Right ventricle myocardium superior (tissue), 1 donor: Measurements from ENCODE around the gene C1QTNF1. TPM values are rescaled to one million over a fixed set of nuclear protein-coding genes. Genes with fewer than 3 reads are reported as not detected.
"Not testable (repeated sequence)": the region's sequence is repeated elsewhere in the genome, so short reads cannot be mapped to it uniquely, and the experiment has no call there.

ENCODE experiments used
- ATAC-seq: fragments of 200-7000 bp; cut with Tn5 transposase; one replicate; pipeline ENCODE4 v1.9.1; 2020; ENCODE audit warnings: mild to moderate bottlenecking; ENCODE audit not compliant: poor library complexity
- DNase-seq: peaks from one replicate; pipeline ENCODE4 v3.0.0-alpha.2; 2020
- intact Hi-C: fragments of 100-400 bp; cut with DNase I; formaldehyde crosslinking; loops from one replicate; pipeline ENCODE4 v1.11.2; 2022
- total RNA-seq: library from RNA; stranded (reverse); fragmentation: NEBNext Ultra II Directional; extraction: Animal tissue kit (Norgen Biotek cat#: 25700); gene quantifications from one replicate; pipeline ENCODE4 v1.2.1, GENCODE V29; 2021
- donor health status: DM: no; HTN: yes; CAD: no; lungs with severe emphysema.

C1QTNF1 gene
- total RNA-seq, 1 donor from 2014 or later: 143 TPM

DNA sequence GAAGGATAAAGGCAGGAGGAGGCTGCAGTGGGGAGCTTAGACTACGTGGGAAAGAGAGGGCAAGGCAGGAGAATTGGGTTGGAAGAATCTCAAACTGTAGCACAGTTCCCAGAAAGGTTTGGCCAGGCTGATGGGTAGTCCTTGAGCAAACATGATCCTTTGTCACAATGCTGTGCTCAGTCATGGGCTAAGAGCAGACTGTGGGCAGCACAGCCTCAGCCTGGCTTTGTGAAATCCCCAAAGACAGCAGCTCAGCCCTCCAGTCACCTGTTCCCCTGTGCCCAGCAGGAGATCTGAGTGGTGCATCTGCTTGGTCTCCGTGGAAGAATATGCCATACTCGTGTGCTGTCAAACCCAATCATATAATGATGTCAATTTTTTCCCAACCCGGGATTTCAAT, 40.1 kb downstream of the C1QTNF1 start:
- no peak for ATAC-seq
- no peak for DNase-seq
- intact Hi-C loops: no loop called here

DNA sequence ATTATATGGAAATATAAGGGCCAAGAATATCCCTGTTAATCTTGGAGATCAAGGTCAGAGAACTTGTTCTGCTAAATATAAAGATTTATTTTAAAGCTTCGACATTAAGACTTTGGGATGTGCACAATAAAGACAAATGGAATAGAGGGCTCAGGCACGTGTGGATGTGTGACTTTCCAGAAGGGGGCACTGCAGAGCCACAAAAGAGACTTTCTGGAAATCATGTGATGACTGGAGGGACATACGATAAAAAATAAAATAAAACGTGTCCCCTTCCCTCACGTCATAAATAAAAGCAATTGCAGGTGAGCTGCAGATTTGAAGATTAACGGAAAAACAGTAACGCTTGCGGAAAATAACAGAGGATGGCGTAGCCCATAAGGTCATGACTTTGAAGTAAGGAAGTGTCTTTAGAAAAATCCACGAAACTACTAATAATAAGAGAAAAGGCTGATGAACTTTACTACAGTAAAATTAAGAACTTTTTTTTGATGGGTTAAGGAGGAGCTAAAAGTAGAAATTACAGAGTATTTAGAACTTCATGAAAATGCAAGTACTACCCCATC, 41.2 kb downstream of the C1QTNF1 start:
- no peak for DNase-seq
- intact Hi-C loops: no loop called here
- ATAC-seq: no peak

DNA sequence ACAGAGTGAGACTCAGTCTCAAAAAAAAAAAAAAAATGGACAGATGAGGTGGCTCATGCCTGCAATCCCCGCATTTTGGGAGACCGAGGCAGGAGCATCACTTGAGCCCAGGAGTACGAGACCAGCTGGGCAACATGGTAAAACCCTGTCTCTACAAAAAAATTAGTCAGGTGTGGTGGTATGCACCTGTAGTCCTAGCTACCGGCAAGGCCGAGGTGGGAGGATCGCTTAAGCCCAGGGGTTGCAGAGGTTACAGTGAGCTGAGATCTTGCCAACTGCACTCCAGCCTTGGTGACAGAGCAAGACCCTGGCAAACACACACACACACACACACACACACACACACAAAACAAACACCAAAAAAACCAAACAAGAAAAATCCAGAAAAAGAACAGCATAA, 43.0 kb downstream of the C1QTNF1 start:
- DNase-seq (no peak), ATAC-seq (no peak)
- intact Hi-C loops: no loop called here

DNA sequence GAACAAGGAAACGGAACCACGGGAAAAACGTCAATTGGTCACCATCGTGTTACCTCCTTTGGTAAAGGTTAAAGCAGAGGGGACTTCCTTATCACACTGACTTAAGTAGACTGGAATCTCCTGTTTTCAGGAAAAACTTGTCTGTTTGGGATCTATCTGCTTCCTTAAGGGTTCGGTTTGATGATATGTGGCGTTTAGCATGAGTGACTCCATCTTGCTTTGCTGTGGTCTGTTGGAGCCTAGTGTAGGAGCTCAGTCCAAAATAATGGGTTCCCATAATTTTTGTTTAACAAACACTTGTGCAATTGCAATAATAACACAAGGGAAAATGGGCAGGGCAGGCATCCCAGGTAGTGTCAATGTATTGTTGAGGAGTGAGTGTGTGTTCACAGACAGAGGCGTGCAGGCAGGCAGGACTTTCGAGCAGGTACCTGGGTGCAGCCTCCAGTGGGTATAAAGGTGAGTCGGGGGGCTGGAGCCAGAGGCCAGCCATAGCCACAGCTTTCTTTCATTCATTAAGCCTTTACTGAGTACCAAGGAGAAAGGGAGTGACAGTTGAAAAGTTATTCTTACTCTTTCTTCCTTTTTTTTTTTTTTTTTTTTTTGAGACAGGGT, 46.4 kb downstream of the C1QTNF1 start:
- DNase-seq: no peak
- intact Hi-C loops: no loop called here
- no peak for ATAC-seq

DNA sequence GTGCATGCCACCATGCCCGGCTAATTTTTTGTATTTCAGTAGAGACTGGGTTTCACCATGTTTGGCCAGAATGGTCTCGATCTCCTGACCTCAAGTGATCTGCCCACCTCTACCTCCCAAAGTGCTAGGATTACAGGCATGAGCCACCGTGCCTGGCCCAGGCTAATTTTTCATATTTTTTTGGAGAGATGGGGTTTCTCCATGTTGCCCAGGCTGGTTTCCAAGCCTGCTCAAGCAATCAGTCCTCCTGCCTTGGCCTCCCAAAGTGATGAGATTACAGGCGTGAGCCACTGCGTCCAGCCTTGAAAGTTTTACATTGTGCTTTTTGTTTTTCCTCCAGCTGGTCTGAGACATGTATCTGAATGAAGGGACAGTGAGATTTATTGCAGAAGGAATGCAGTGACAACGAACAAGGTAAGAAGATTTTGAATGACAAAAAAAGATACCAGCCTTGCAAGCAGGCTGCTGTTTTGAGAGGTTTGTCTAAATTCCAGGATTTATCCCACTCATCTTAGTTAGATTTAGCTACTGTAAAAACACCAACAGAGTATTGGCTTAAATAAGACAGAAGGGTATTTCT, 47.3 kb downstream of the C1QTNF1 start:
- ATAC-seq: no peak
- intact Hi-C loops: no loop called here
- DNase-seq: no peak

DNA sequence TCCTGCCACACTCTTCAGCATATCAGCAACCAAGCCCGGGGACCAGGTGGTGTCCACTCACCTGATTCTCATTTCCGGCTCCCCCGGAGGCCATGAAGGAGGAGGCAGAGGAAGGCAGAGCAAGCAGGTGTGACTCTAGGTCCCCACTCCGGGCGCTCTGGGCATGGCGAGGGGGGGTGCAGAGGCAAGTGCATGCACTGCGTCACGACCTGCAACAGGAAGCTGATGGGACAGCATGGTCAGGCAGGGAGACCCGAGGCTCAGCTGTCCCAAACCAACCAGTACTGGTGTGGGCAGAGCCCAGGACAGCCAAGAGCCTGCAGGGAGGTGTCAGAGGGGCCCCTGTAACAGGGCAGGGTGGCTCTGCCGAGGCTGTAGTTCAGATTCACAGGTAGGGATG, 48.6 kb downstream of the C1QTNF1 start:
- no peak for DNase-seq
- no peak for ATAC-seq
- intact Hi-C loops: no loop called here

DNA sequence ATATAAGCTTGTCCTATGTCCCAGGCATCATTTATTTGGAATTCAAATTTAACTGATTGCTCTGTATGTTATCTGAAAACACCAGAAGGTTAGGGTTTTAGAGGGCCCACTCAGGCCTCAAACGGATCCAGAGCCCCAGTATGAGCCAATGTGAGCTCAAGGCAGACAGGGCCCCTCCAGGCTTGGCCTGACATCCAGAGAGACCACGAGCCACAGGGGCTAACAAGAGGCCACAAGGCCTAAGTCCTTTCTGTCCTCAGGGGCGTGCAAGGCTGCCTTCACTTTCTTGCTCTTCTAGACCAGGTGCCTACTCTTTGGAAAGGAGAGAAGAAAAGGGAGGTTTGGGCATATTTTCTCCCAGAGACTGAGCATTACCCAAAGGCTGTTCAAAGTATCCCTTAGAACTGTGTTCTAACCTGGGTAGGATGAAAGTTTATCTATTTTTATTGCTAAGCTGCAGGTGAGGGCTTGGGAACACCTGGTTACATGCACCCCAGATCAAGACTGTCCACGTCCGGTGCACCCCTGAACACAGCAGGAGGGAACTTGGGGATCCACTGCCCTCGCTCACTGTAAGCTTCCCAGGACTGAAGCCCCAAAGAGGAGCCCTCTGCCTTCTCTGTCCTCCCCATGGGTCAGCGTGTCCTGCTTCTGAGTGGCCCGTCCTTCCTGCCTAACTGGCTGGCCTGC, 49.2 kb downstream of the C1QTNF1 start:
- ATAC-seq (no peak), DNase-seq (peak; percentile 12)
- intact Hi-C loops: no loop called here

DNA sequence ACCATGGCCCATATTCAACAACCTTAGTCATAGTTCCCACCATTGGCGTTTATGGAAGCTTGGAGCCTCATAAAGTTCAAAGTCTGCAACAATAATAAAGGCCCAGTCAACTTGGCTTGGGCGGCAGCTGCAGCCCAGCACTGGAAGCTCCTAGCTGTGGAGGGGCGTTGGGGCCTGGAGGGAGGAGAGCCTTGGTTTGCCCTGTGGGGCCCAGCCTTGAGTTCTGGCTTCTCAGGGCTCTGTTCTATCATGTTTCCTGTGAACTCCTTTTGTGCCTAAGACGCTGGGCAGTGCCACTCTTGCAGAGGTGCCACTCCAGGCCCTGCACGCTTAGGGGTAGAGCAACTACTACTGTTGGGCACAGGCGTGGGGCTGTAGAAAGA, 49.7 kb downstream of the C1QTNF1 start:
- intact Hi-C loops: no loop called here
- ATAC-seq (no peak), DNase-seq (peak; percentile 35)

DNA sequence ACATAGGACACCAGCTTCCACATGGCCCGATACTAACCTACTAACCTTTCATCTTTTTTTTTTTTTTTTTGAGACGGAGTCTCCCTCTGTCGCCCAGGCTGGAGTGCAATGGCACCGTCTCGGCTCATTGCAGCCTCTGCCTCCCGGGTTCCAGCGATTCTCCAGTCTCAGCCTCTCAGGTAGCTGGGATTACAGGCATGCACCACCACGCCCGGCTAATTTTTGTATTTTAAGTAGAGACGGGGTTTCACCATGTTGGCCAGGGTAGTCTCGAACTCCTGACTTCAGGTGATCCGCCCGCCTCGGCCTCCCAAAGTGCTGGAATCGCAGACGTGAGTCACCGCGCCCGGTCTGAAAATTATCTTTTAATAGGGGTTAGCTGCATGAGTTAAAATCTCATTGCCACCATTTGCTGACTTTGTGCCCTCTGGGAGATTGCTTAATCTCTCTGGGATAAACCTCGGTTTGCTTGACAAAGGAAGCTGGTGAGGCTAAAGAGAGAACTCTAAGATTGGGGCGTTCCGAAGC, 50.2 kb downstream of the C1QTNF1 start:
- intact Hi-C loops, ATAC-seq: not testable (repeated sequence)
- peak; percentile 52 for DNase-seq

DNA sequence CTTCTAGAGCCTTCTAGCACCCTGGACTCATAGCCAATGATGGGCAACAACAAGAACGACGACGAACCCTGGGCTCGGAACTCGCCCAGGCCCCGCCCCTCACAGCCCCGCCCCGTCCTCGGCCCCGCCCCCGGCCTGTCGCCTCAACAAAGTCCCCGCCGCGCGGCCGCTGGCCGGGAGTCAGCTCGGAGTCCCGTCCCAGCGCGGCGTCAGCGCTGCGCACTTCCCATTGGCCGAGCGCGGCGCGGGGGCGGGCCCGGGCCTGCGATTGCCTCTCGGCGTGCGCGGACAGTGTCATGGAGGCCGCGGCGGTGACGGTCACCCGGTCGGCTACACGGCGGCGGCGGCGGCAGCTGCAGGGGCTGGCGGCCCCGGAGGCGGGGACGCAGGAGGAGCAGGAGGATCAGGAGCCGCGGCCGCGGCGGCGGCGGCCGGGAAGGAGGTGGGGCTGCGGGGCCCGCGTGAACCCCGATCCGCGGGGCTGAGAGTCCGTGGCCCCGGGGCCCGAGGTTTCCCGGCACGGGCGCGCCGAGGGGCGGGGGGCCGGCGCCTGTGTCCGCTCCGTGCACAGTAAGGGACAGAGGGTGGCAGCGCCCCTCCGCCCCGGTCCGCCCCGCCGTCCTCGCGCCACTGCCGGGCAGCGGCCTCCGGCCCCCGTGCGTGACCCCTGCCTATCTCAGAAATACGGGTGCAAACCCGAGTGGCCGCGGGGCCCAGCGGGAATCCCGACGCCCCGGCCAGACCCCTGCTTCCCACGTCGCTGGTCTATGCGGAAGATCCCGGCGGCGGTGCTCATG, 50.9 kb downstream of the C1QTNF1 start, which contains the start of gene ENGASE:
Gene ENGASE (plus strand): TSS at position 176 of the 797 bp plus-strand sequence. CDS start 121 bp downstream, at position 297.
- peak; percentile 98 for DNase-seq
- intact Hi-C loops: loop anchor here (5.0 kb wide), 1 partner anchor 53 kb away; the partner anchor contains the start of gene C1QTNF1
- peak; percentile 99 for ATAC-seq

DNA sequence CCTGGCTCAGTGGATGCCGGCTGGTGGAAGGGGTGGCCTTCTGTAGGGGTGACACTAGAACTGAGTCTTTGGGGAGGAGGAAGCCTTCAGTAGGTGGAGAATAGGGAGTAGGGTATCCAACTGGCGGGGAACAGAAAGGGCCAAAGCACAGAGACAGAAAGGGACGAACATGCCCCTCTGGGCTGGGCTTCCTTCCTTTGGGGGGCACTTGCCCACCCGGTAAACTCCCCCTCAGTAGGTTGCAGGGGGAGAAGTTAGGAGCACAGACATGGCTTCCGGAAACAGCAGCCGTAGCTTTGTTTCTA, 51.4 kb downstream of the C1QTNF1 start:
- no peak for DNase-seq
- ATAC-seq: peak; percentile 14
- intact Hi-C loops: loop anchor here (5.0 kb wide), 1 partner anchor 53 kb away; the partner anchor contains the start of gene C1QTNF1

DNA sequence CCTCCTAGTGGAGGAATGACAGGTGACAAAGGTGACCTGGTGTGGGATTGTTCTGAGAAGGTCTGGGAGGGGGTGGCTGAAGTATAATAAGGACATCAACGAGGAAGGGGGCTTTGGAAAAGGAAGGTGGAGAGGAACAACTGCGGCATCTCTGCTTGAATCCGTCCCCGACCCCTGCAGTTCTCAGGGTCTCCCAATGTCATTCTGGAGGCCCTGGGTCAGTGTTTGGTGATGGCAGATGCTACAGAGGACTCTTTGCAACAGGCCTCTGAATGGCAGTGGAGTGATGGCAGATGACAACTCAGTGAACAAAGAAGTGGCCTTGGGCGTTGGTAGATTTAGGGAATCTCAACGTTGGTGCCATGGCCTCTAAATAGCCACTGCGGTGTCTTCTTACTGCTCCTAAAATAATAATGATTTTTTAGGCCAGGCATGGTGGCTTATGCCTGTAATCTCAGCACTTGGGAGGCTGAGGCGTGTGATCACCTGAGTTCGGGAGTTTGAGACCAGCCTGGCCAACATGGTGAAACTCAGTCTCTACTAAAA, 52.0 kb downstream of the C1QTNF1 start:
- intact Hi-C loops: loop anchor here (5.0 kb wide), 1 partner anchor 54 kb away; the partner anchor contains the start of gene C1QTNF1
- peak; percentile 31 for DNase-seq
- no peak for ATAC-seq

DNA sequence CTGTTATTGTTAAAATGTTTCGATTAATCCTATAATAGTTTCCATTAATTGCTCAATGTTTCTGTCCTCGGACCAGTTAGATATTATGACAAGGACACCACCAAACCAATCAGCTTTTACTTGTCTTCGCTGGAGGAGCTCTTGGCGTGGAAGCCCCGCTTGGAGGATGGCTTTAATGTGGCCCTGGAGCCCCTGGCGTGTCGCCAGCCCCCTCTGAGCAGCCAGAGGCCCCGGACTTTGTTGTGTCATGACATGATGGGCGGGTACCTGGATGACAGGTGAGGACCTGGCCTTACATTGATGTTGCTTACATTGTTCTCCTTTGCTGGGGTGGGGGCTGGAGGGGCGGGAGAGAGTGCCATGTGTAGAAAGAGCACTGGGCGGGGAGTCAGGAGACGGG, 53.6 kb downstream of the C1QTNF1 start:
- DNase-seq (peak; percentile 42), ATAC-seq (no peak)
- intact Hi-C loops: loop anchor here (5.0 kb wide), 1 partner anchor 55 kb away; the partner anchor contains the start of gene C1QTNF1

DNA sequence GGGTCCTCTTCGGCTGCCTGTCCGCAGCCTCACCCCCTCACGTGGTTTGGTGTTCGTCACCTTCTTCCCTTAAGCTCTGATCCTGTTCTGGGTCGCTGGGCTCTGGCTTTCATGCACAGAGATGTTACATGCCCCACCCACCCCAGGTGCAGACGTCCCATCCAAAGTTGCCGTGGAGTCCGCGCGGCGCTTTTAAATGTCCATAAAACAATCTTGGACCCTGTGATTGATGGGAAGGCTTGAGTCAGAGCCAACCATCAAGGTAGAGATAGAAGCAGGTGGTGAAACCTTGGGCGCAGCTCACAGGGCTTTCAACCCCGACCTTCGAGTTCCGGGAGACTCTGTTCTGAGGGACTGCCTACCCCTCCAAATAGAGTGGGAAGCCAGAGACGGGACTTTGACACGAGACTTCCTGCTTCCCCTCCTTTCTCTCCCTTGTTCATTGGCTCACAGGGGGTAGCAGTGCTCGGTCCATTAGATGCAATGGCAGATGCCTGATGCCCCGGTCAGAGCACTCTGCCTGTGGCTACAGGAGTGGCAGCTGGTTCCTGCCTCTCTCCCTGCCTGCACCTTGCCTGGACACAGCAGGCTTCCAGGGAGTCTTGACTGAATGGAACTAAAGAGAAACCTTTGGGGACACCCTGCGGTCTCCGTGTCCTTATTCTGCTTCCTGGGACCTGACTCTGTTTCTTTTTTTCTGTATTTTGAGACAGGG, 54.7 kb downstream of the C1QTNF1 start:
- DNase-seq: peak; percentile 40
- intact Hi-C loops: loop anchor here (5.0 kb wide), 1 partner anchor 56 kb away; the partner anchor contains the start of gene C1QTNF1

DNA sequence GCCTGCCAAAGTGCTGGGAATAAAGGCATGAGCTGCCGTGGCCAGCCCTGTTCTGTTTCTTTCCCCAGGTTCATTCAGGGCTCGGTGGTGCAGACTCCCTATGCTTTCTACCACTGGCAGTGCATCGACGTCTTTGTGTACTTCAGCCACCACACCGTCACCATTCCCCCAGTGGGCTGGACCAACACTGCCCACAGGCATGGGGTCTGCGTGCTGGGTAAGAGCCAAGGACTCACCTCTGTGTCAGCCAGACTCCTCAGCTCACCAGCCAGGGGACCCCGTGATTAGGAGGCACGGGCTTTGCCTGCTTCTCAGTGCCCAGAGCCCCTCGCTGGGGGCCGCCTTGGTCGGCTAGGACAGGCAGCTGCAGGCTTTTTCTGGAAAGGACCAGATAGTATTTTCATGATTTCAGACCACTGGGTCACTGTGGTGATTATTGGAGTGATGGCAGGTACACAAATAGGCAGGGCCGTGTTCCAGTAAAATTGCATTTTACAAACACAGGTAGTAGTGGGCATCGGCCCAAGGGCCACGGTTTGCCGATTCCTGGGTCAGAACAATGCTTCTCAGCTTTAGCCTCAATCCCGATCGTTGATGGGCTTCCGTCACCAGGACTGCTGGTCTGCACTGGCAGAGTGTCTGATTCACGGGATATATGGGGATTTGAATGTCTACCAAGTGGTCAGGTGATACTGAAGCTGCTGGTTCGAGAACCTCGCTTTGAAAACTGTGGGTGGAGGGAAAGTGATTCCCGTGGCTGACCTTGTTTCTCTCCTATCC, 55.6 kb downstream of the C1QTNF1 start:
- no peak for ATAC-seq
- intact Hi-C loops: loop anchor here (5.0 kb wide), 1 partner anchor 57 kb away; the partner anchor contains the start of gene C1QTNF1
- DNase-seq: peak; percentile 29

More for the DNA sequence above, 54.7 kb downstream of the C1QTNF1 start:
- ATAC-seq: no peak

DNA sequence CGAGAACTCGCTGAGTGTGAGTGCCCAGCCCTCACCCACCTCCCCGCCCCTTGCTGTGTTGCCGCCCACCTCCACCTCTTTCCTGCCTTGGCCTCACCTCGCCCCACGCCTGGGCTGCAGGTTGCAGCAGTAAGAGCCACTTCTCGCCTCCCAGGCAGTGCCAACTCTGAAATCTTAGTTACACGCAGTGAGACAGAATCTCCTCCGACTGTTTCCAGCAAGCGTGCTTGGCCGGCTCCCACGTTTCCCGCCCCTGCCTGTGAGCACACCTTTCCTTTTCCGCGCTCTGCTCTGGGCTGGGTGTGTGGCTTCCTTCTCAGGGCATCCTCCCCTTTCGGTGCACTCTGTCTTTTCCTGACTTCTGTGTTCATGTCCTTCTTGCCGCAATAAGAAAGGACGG, 56.4 kb downstream of the C1QTNF1 start:
- ATAC-seq: no peak
- peak; percentile 28 for DNase-seq
- intact Hi-C loops: no loop called here

DNA sequence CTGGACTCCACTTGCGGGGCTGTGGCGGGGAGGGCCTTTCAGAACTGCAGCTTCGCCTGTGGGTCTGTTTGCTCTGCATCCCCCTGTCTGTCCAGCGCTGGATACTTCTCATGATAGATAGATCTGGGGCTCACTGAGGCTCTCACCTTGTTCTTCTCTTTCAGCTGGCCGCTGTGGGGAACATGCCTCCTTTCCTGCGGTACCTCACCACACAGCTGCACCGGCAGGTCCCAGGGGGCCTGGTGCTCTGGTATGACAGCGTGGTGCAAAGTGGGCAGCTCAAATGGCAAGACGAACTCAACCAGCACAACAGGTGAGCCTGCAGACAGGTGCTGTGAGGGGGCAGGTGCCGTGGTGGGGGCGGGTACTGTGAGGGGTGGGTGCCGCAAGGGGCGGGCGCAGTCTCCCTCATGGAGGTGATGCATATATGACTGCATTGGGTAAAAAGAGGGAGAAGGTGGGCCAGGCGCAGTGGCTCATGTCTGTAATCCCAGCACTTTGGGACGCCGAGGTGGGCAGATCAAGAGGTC, 56.9 kb downstream of the C1QTNF1 start:
- DNase-seq: peak; percentile 30
- no peak for ATAC-seq
- intact Hi-C loops: no loop called here
